DND-41 (cell line): Measurements from ENCODE around the gene OBSCN.
A peak's percentile ranks its signal among the peaks of the same experiment; 100 is the strongest.

Source experiments
- ATAC-seq: fragments of 200-7000 bp; cut with Tn5 transposase; 3 replicates; pipeline ENCODE4 v1.9.1; 2021; ENCODE audit warnings: low read depth; ENCODE audit not compliant: insufficient read depth
- DNase-seq: peaks from one replicate; pipeline ENCODE4 v3.0.0-alpha.2; 2020
- H2AFZ ChIP-seq: 2 replicates; pipeline ENCODE4 v1.6.0; 2012; ENCODE audit warnings: low read depth, low read length
- H3K27ac ChIP-seq: 2 replicates; pipeline ENCODE4 v1.5.1; 2012; ENCODE audit warnings: low read length, inconsistent platforms
- H3K27me3 ChIP-seq: fragments of 200-600 bp; sonication (generic); 2 replicates; pipeline ENCODE4 v1.6.0; 2012; ENCODE audit warnings: low read length, mild to moderate bottlenecking, inconsistent platforms; ENCODE audit not compliant: insufficient read depth, poor library complexity
- H3K36me3 ChIP-seq: 2 replicates; pipeline ENCODE4 v1.5.1; 2012; ENCODE audit warnings: low read length, inconsistent platforms; ENCODE audit not compliant: insufficient read depth
- H3K4me1 ChIP-seq: 2 replicates; pipeline ENCODE4 v1.5.1; 2012; ENCODE audit warnings: mild to moderate bottlenecking, low read length; ENCODE audit not compliant: insufficient read depth
- H3K4me2 ChIP-seq: 2 replicates; pipeline ENCODE4 v1.6.0; 2012; ENCODE audit warnings: mild to moderate bottlenecking, moderate library complexity, low read length, inconsistent platforms; ENCODE audit not compliant: insufficient read depth
- H3K4me3 ChIP-seq, 2 experiments: fragments of 200-600 bp in 1 of 2; shearing (Covaris generic) in 1 of 2; 2 replicates each; pipeline ENCODE4 v1.5.1; 2012 to 2016; ENCODE audit warnings: inconsistent platforms in 2 of 2, low read length in 2 of 2, mild to moderate bottlenecking in 2 of 2, low read depth in 1 of 2, moderate library complexity in 1 of 2
- H3K79me2 ChIP-seq: 2 replicates; pipeline ENCODE4 v1.6.0; 2012; ENCODE audit warnings: low read length, inconsistent platforms; ENCODE audit not compliant: insufficient read depth
- H3K9ac ChIP-seq: 2 replicates; pipeline ENCODE4 v1.6.0; 2012; ENCODE audit warnings: low read depth, mild to moderate bottlenecking, inconsistent platforms, low read length, moderate library complexity
- H3K9me3 ChIP-seq: 2 replicates; pipeline ENCODE4 v1.5.1; 2012; ENCODE audit warnings: low read length, moderate library complexity, mild to moderate bottlenecking, inconsistent platforms; ENCODE audit not compliant: insufficient read depth, severe bottlenecking
- H4K20me1 ChIP-seq: 2 replicates; pipeline ENCODE4 v1.6.0; 2012; ENCODE audit warnings: low read length; ENCODE audit not compliant: insufficient read depth
- EZH2 ChIP-seq: IDR thresholded peaks from 3 replicates; pipeline ENCODE4 v1.6.1; 2012; ENCODE audit warnings: borderline replicate concordance, low read depth, mild to moderate bottlenecking, moderate library complexity, low read length, inconsistent platforms; ENCODE audit not compliant: severe bottlenecking
- TF ChIP-seq, protein P1 (sequence below): IDR thresholded peaks from 2 replicates; pipeline ENCODE4 v1.5.1; 2012; ENCODE audit warnings: borderline replicate concordance, low read length, moderate library complexity, mild to moderate bottlenecking; ENCODE audit not compliant: poor library complexity, severe bottlenecking; ENCODE audit errors: extremely low read depth

The OBSCN gene

DNA sequence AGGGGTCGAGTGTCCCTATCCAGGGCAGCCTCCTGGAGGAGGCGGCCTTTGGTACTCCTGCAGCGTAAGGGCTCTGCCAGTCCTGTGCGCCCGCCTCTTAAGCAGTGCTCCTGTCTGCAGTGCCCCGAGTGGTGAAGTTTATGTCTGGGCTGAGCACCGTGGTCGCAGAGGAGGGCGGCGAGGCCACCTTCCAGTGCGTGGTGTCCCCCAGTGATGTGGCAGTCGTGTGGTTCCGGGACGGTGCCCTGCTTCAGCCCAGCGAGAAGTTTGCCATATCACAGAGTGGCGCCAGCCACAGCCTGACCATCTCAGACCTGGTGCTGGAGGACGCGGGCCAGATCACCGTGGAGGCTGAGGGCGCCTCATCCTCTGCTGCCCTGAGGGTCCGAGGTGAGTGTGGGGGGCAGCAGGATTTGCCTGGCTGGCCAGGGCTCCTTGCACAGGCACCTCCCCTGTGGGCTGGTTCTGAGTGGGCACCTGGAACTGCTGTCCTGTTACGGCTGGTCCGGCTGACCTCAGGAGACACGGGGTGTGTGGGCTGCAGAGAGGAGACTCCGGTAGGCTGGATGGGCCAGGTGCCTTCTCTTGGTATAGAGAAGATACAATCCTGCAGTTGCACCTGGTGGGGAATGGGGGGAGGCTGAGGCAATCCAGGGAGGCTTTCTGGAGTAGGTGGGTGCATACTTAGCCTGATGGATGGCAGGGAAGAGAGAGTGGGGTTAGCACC is 66.8 kb downstream of the OBSCN start:
- DNase-seq (no peak), ATAC-seq (no peak)
- Histone ChIP-seq H3K4me2 (no peak overlapping the region), H3K9me3 (no peaks in the 10 kb centered on the region), H3K9ac (no peak overlapping the region), H4K20me1 (0 out of 2 replicates have a peak, but pooled peaks cover 3% of the 10 kb centered on the region), H3K4me1 (no peaks in the 10 kb centered on the region), H3K4me3 (no peak overlapping the region), H2AFZ (no peak overlapping the region), H3K79me2 (no peaks in the 10 kb centered on the region), H3K27me3 (no peaks in the 10 kb centered on the region), H3K27ac (no peak overlapping the region), H3K36me3 (peaks cover 51% of the 10 kb centered on the region)
- TF ChIP-seq, protein P1, sequence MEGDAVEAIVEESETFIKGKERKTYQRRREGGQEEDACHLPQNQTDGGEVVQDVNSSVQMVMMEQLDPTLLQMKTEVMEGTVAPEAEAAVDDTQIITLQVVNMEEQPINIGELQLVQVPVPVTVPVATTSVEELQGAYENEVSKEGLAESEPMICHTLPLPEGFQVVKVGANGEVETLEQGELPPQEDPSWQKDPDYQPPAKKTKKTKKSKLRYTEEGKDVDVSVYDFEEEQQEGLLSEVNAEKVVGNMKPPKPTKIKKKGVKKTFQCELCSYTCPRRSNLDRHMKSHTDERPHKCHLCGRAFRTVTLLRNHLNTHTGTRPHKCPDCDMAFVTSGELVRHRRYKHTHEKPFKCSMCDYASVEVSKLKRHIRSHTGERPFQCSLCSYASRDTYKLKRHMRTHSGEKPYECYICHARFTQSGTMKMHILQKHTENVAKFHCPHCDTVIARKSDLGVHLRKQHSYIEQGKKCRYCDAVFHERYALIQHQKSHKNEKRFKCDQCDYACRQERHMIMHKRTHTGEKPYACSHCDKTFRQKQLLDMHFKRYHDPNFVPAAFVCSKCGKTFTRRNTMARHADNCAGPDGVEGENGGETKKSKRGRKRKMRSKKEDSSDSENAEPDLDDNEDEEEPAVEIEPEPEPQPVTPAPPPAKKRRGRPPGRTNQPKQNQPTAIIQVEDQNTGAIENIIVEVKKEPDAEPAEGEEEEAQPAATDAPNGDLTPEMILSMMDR = peak; percentile 12
- no peak for TF ChIP-seq EZH2

DNA sequence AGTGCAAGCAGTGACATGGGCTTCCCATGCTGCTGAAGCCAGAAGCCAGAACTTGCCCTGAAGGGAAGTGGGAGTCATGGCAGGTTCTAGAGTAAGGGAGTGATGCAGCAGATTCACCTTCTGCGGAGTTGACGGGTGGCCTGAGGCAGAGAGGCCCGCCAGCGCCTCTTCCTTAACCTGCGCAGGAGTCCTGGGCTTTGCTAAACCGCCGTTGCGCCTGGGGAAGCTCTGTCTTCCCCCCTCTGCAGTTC is 67.3 kb downstream of the OBSCN start:
- Histone ChIP-seq H3K9me3 (no peaks in the 10 kb centered on the region), H3K79me2 (no peaks in the 10 kb centered on the region), H3K4me1 (no peaks in the 10 kb centered on the region), H2AFZ (no peak overlapping the region), H3K36me3 (peaks cover 56% of the 10 kb centered on the region), H3K4me3 (no peak overlapping the region), H3K27me3 (no peaks in the 10 kb centered on the region), H3K4me2 (no peak overlapping the region), H3K9ac (no peak overlapping the region), H4K20me1 (0 out of 2 replicates have a peak, but pooled peaks cover 3% of the 10 kb centered on the region), H3K27ac (no peak overlapping the region)
- no peak for TF ChIP-seq EZH2
- TF ChIP-seq, protein P1 = no peak
- DNase-seq = no peak
- no peak for ATAC-seq

DNA sequence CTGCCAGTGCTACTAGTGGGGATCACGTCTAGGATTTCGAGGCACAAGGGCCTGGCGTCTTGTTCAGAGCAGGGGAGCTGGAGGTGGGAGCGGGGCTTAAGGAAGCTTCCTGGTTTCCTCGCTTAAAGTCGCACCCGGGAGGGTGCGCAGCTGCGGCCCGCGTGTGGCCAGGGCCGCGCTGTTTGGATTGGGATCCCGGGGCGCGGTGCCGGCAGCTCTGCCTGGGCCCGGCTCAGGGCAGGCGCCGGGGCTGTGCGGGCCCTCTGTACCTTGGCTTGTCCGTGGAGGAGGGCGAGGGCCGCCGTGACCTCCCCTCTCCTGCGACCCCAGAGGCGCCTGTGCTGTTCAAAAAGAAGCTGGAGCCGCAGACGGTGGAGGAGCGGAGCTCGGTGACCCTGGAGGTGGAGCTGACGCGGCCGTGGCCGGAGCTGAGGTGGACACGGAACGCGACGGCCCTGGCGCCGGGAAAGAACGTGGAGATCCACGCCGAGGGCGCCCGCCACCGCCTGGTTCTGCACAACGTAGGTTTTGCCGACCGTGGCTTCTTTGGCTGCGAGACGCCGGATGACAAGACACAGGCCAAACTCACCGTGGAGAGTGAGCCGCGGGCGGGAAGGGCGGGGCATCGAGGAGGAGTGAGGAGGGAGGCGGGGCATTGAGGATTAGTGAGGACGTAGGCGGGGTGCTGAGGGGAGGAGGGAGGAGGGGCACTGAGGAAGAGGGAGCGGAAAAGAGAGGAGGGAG is 67.8 kb downstream of the OBSCN start:
- peaks cover 61% of the 10 kb centered on the region for H3K36me3 ChIP-seq
- no peaks in the 10 kb centered on the region for H3K79me2 ChIP-seq
- H3K9me3 ChIP-seq = no peaks in the 10 kb centered on the region
- no peak for TF ChIP-seq EZH2
- TF ChIP-seq, protein P1 = no peak
- H4K20me1 ChIP-seq = 0 out of 2 replicates have a peak, but pooled peaks cover 3% of the 10 kb centered on the region
- H3K4me2 ChIP-seq = no peak overlapping the region
- DNase-seq (peak; percentile 80), ATAC-seq (peak; percentile 78)
- no peaks in the 10 kb centered on the region for H3K4me1 ChIP-seq
- H3K27me3 ChIP-seq = no peaks in the 10 kb centered on the region
- H2AFZ ChIP-seq = no peak overlapping the region
- no peak overlapping the region for H3K9ac ChIP-seq
- no peak overlapping the region for H3K4me3 ChIP-seq
- H3K27ac ChIP-seq = no peak overlapping the region
